ENCODE data around the gene CRACR2B. TPM values are rescaled to one million over a fixed set of nuclear protein-coding genes. Genes with fewer than 3 reads are reported as not detected.
A peak's percentile ranks its signal among the peaks of the same experiment; 100 is the strongest.

The CRACR2B gene
- total and polyA plus RNA-seq, 2 of the 13 experiments (the other 11 are each of a cell fraction or from before 2014, with no cell fraction given): 14.9 to 21.0 TPM

GRCh38 chr11:838441-839279 is 10.9 kb downstream of the CRACR2B start (continued):
- TF ChIP-seq ZBED4 (CRISPR knock-in tag; IDR thresholded peaks at IDR 0.05; ENCODE audit: borderline replicate concordance) (0 out of 2 replicates have a peak, but pooled peaks have one; percentile 32), ZBTB42 (CRISPR knock-in tag; IDR thresholded peaks at IDR 0.05) (no peak), PHF21A (CRISPR knock-in tag; IDR thresholded peaks at IDR 0.05) (peak; percentile 79), ZNF788 (CRISPR knock-in tag; IDR thresholded peaks at IDR 0.05; ENCODE audit: borderline replicate concordance) (peak; percentile 87; the same call in 1 of the 2 replicates), ZNF775 (CRISPR knock-in tag; IDR thresholded peaks at IDR 0.05; ENCODE audit: borderline replicate concordance) (no peak), RAD51 (IDR thresholded peaks at IDR 0.05; ENCODE audit: borderline replicate concordance) (no peak), SRSF4 (IDR thresholded peaks at IDR 0.05; ENCODE audit: low read depth, low read length, poor library complexity, severe bottlenecking) (no peak), TRIM24 (CRISPR knock-in tag; IDR thresholded peaks at IDR 0.05) (no peak), ZNF17 (CRISPR knock-in tag; IDR thresholded peaks at IDR 0.05) (no peak), MTA1 (CRISPR knock-in tag; IDR thresholded peaks at IDR 0.05; ENCODE audit: borderline replicate concordance) (no peak), SRF (IDR thresholded peaks at IDR 0.05; ENCODE audit: low read depth, low read length) (no peak), NFKBIZ (CRISPR knock-in tag; IDR thresholded peaks at IDR 0.05) (no peak), RBM22 (optimal IDR thresholded peaks at IDR 0.05; ENCODE audit: low read length) (no peak), RAD21 (CRISPR knock-in tag; IDR thresholded peaks at IDR 0.05) (peak; percentile 75), ZNF333 (CRISPR knock-in tag; IDR thresholded peaks at IDR 0.05; ENCODE audit: borderline replicate concordance) (no peak), ZNF841 (CRISPR knock-in tag; IDR thresholded peaks at IDR 0.05; ENCODE audit: borderline replicate concordance) (no peak), ZFP41 (CRISPR knock-in tag; IDR thresholded peaks at IDR 0.05; ENCODE audit: borderline replicate concordance) (0 out of 2 replicates have a peak, but pooled peaks have one; percentile 66), JARID2 (CRISPR knock-in tag; IDR thresholded peaks at IDR 0.05; ENCODE audit: insufficient replicate concordance) (no peak), KLF11 (CRISPR knock-in tag; IDR thresholded peaks at IDR 0.05) (peak; percentile 80; the same call in 1 of the 2 replicates)
- TF ChIP-seq, protein P1, sequence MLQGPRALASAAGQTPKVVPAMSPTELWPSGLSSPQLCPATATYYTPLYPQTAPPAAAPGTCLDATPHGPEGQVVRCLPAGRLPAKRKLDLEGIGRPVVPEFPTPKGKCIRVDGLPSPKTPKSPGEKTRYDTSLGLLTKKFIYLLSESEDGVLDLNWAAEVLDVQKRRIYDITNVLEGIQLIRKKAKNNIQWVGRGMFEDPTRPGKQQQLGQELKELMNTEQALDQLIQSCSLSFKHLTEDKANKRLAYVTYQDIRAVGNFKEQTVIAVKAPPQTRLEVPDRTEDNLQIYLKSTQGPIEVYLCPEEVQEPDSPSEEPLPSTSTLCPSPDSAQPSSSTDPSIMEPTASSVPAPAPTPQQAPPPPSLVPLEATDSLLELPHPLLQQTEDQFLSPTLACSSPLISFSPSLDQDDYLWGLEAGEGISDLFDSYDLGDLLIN (CRISPR knock-in tag; IDR thresholded peaks at IDR 0.05; ENCODE audit: borderline replicate concordance): no peak
- TF ChIP-seq, protein P2, sequence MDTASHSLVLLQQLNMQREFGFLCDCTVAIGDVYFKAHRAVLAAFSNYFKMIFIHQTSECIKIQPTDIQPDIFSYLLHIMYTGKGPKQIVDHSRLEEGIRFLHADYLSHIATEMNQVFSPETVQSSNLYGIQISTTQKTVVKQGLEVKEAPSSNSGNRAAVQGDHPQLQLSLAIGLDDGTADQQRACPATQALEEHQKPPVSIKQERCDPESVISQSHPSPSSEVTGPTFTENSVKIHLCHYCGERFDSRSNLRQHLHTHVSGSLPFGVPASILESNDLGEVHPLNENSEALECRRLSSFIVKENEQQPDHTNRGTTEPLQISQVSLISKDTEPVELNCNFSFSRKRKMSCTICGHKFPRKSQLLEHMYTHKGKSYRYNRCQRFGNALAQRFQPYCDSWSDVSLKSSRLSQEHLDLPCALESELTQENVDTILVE (CRISPR knock-in tag; IDR thresholded peaks at IDR 0.05): 0 out of 2 replicates have a peak, but pooled peaks have one; percentile 30
- TF ChIP-seq, protein P3, sequence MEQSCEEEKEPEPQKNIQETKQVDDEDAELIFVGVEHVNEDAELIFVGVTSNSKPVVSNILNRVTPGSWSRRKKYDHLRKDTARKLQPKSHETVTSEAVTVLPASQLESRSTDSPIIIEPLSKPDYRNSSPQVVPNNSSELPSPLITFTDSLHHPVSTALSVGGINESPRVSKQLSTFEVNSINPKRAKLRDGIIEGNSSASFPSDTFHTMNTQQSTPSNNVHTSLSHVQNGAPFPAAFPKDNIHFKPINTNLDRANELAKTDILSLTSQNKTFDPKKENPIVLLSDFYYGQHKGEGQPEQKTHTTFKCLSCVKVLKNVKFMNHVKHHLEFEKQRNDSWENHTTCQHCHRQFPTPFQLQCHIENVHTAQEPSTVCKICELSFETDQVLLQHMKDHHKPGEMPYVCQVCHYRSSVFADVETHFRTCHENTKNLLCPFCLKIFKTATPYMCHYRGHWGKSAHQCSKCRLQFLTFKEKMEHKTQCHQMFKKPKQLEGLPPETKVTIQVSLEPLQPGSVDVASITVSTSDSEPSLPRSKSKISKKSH (CRISPR knock-in tag; IDR thresholded peaks at IDR 0.05; ENCODE audit: borderline replicate concordance): peak; percentile 84; the same call in 1 of the 2 replicates

Data from HepG2 (cell line).